ENCODE data around the gene IDS. TPM values are rescaled to one million over a fixed set of nuclear protein-coding genes. Genes with fewer than 3 reads are reported as not detected.

The IDS gene
- total and polyA plus RNA-seq, 8 donors: 15.7 to 50.2 (median 25.5) TPM

- FAIRE-seq (no peak), DNase-seq (no peak), ATAC-seq (no peak)
- Histone ChIP-seq H3K27me3 (peaks cover 0 to 14% (median 2%) of the 10 kb centered on the region in 4 donors), H3K27ac (no peak overlapping the region), H3K4me1 (no peaks in the 10 kb centered on the region), H3K36me3 (no peaks in the 10 kb centered on the region), H3K4me3 (no peak overlapping the region), H3K9me3 (no peaks in the 10 kb centered on the region)
- WGBS, 2 donors: 45 to 54% methylated on average over 5 of the region's 5 CpGs
- intact Hi-C loops (cut with DNase I): no loop called here
- TF ChIP-seq, protein P1, sequence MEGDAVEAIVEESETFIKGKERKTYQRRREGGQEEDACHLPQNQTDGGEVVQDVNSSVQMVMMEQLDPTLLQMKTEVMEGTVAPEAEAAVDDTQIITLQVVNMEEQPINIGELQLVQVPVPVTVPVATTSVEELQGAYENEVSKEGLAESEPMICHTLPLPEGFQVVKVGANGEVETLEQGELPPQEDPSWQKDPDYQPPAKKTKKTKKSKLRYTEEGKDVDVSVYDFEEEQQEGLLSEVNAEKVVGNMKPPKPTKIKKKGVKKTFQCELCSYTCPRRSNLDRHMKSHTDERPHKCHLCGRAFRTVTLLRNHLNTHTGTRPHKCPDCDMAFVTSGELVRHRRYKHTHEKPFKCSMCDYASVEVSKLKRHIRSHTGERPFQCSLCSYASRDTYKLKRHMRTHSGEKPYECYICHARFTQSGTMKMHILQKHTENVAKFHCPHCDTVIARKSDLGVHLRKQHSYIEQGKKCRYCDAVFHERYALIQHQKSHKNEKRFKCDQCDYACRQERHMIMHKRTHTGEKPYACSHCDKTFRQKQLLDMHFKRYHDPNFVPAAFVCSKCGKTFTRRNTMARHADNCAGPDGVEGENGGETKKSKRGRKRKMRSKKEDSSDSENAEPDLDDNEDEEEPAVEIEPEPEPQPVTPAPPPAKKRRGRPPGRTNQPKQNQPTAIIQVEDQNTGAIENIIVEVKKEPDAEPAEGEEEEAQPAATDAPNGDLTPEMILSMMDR (IDR thresholded peaks at IDR 0.05): no peak
Measured at GRCh38 chrX:149469406-149469805, 35.7 kb downstream of the IDS start.

- TF ChIP-seq, protein P1 (IDR thresholded peaks at IDR 0.05): no peak
- no peak for ATAC-seq
- Histone ChIP-seq H3K4me3 (no peak overlapping the region), H3K4me1 (no peaks in the 10 kb centered on the region), H3K27ac (no peak overlapping the region), H3K9me3 (no peaks in the 10 kb centered on the region), H3K27me3 (peaks cover 0 to 14% (median 2%) of the 10 kb centered on the region in 4 donors), H3K36me3 (no peaks in the 10 kb centered on the region)
- intact Hi-C loops (cut with DNase I): no loop called here
- no peak for DNase-seq
- FAIRE-seq: no peak
- WGBS, 2 donors: 33 to 36% methylated on average over 5 of the region's 5 CpGs
Measured at GRCh38 chrX:149467920-149468319, 37.2 kb downstream of the IDS start.

DNA sequence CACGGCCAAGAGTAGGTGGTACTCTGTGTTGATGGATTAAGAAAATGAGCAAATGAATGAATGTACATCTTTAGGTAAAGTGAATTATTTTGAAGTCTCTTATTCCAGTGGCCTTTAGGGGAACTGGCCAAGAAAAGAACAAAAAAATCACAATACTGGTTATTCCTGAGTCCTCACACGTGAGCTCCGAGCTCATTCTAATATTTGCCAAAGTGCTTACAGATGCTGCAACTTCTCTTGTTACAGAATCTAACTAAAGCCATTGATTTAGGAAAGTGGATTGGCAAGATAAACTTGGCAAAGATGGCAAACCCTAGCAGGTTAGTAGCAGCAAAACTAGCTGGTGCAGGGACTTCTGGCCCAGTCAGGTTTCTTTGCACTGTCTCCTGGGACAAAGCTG lies 37.6 kb downstream of the IDS start:
- ATAC-seq (no peak), FAIRE-seq (no peak)
- WGBS, 2 donors: 46 to 65% methylated on average over 3 of the region's 3 CpGs

DNA sequence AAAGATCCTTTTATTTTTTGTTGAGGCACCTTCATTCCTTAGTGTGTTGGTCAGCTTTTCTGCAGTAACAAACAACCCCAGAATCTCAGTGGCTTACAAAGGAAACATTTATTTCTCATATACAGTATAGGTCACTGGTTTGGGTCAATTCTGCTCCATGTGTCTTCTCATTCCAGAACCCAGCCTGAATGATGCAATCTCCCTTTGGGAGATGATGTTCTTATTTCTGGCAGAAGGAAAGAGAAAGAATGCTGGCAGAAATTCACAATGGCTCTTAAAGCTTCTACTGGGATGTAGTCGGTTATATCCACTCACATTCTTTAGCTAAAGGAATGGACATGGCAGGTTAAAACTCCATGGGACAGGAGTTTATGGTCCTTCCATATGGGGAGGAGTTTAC lies 42.3 kb downstream of the IDS start:
- H3K4me3 ChIP-seq: no peak overlapping the region
- H3K36me3 ChIP-seq: no peaks in the 10 kb centered on the region
- H3K27me3 ChIP-seq: peaks cover 0 to 9% (median 2%) of the 10 kb centered on the region in 4 donors
- no peaks in the 10 kb centered on the region for H3K9me3 ChIP-seq
- no peak for ATAC-seq
- TF ChIP-seq, protein P1 (IDR thresholded peaks at IDR 0.05): no peak
- FAIRE-seq: no peak
- WGBS, 2 donors: 42 to 59% methylated on average over 1 of the region's 1 CpG
- intact Hi-C loops (cut with DNase I): no loop called here
- no peak for DNase-seq
- H3K27ac ChIP-seq: no peak overlapping the region
- H3K4me1 ChIP-seq: no peaks in the 10 kb centered on the region

More for the DNA sequence above, 37.6 kb downstream of the IDS start:
- no peak overlapping the region for H3K27ac ChIP-seq
- TF ChIP-seq, protein P1 (IDR thresholded peaks at IDR 0.05): no peak
- no peaks in the 10 kb centered on the region for H3K36me3 ChIP-seq
- no peak for DNase-seq
- intact Hi-C loops (cut with DNase I): no loop called here
- no peaks in the 10 kb centered on the region for H3K4me1 ChIP-seq
- H3K9me3 ChIP-seq: no peaks in the 10 kb centered on the region
- H3K27me3 ChIP-seq: peaks cover 0 to 14% (median 2%) of the 10 kb centered on the region in 4 donors
- H3K4me3 ChIP-seq: no peak overlapping the region

DNA sequence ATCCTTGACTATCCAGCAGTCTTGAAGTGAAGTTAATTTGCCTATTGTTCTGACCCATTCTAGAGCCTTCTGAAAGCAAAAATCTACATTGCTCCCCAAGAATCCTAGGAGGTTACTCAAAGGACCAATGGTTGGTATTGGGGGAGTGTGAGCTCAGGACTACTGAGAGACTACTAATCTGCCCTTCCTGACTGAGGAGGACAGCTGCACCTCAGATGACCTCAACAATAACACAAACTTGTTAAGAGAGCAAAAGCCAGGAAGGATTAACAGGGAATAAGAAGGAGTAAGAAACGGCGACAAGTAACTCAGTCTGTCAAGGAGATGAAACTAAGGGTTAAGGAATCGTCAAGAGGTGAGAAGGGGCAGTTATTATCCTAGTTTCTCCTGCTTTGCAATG lies 43.4 kb downstream of the IDS start:
- H3K27me3 ChIP-seq: peaks cover 0 to 9% (median 2%) of the 10 kb centered on the region in 4 donors
- ATAC-seq: no peak
- WGBS, 2 donors: 57 to 60% methylated on average over 3 of the region's 3 CpGs
- TF ChIP-seq, protein P1 (IDR thresholded peaks at IDR 0.05): no peak
- H3K36me3 ChIP-seq: no peaks in the 10 kb centered on the region
- H3K27ac ChIP-seq: no peak overlapping the region
- intact Hi-C loops (cut with DNase I): no loop called here
- no peak overlapping the region for H3K4me3 ChIP-seq
- DNase-seq: no peak
- no peaks in the 10 kb centered on the region for H3K9me3 ChIP-seq
- no peaks in the 10 kb centered on the region for H3K4me1 ChIP-seq
- FAIRE-seq: no peak
